Measurements from ENCODE around the gene HPGDS.
"Not testable (repeated sequence)": the region's sequence is repeated elsewhere in the genome, so short reads cannot be mapped to it uniquely, and the experiment has no call there.

Gene HPGDS

GRCh38 chr4:94304365-94304971, 38.2 kb downstream of the HPGDS start:
- no peaks in the 10 kb centered on the region for H3K9me3 ChIP-seq (ENCODE audit: control insufficient read depth, insufficient read depth, low read length)
- H3K27me3 ChIP-seq (ENCODE audit: control insufficient read depth, low read length) = no peaks in the 10 kb centered on the region
- no peaks in the 10 kb centered on the region for H3F3A ChIP-seq (ENCODE audit: control insufficient read depth, insufficient read depth)
- no peak for TF ChIP-seq EZH2phosphoT487 (IDR thresholded peaks at IDR 0.05; ENCODE audit: borderline replicate concordance, low read length)
- TF ChIP-seq, protein P1, sequence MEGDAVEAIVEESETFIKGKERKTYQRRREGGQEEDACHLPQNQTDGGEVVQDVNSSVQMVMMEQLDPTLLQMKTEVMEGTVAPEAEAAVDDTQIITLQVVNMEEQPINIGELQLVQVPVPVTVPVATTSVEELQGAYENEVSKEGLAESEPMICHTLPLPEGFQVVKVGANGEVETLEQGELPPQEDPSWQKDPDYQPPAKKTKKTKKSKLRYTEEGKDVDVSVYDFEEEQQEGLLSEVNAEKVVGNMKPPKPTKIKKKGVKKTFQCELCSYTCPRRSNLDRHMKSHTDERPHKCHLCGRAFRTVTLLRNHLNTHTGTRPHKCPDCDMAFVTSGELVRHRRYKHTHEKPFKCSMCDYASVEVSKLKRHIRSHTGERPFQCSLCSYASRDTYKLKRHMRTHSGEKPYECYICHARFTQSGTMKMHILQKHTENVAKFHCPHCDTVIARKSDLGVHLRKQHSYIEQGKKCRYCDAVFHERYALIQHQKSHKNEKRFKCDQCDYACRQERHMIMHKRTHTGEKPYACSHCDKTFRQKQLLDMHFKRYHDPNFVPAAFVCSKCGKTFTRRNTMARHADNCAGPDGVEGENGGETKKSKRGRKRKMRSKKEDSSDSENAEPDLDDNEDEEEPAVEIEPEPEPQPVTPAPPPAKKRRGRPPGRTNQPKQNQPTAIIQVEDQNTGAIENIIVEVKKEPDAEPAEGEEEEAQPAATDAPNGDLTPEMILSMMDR (IDR thresholded peaks at IDR 0.05; ENCODE audit: low read depth, low read length, poor library complexity, severe bottlenecking) = peak; percentile 72
- H3K4me2 ChIP-seq (ENCODE audit: low read length) = no peak overlapping the region
- no peaks in the 10 kb centered on the region for H3K9me2 ChIP-seq (replicated peaks; ENCODE audit: control insufficient read depth, low read length)
- no peaks in the 10 kb centered on the region for H4K20me1 ChIP-seq (ENCODE audit: control insufficient read depth, insufficient read depth, low read depth, low read length)
- no peaks in the 10 kb centered on the region for H3K4me1 ChIP-seq (ENCODE audit: control insufficient read depth, low read length)
- H3K27ac ChIP-seq (ENCODE audit: low read depth, low read length) = no peak overlapping the region
- H3K36me3 ChIP-seq (ENCODE audit: control insufficient read depth, low read length) = no peaks in the 10 kb centered on the region
- no peak overlapping the region for H3K4me3 ChIP-seq (ENCODE audit: low read length)
- H3K79me2 ChIP-seq (ENCODE audit: control insufficient read depth, low read length) = no peaks in the 10 kb centered on the region

DNA sequence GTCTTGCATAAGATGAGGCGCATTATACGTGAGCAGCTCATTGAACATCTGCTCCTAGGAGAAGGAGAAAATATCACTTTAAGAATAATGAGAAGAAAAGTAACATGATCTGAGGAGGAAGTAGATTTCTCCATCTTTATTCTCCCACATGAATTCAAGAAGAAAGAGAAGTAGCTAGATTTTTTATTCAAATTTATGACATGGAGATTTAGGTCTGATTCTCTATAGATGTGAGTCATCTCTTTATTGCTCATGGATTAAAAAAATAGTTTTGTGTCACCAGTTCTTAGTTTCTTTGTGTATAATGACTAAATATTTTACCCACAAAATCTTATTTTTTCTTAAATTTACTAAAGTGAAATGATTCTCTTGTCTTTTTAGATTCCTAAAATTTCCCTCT, 40.4 kb downstream of the HPGDS start:
- H3K4me3 ChIP-seq (ENCODE audit: low read length) = no peak overlapping the region
- no peaks in the 10 kb centered on the region for H3K9me2 ChIP-seq (replicated peaks; ENCODE audit: control insufficient read depth, low read length)
- H3F3A ChIP-seq (ENCODE audit: control insufficient read depth, insufficient read depth) = no peaks in the 10 kb centered on the region
- H3K27ac ChIP-seq (ENCODE audit: low read depth, low read length) = no peak overlapping the region
- H3K4me1 ChIP-seq (ENCODE audit: control insufficient read depth, low read length) = no peaks in the 10 kb centered on the region
- H3K4me2 ChIP-seq (ENCODE audit: low read length) = no peak overlapping the region
- no peaks in the 10 kb centered on the region for H3K79me2 ChIP-seq (ENCODE audit: control insufficient read depth, low read length)
- H3K36me3 ChIP-seq (ENCODE audit: control insufficient read depth, low read length) = no peaks in the 10 kb centered on the region
- H3K27me3 ChIP-seq (ENCODE audit: control insufficient read depth, low read length) = no peaks in the 10 kb centered on the region
- no peaks in the 10 kb centered on the region for H4K20me1 ChIP-seq (ENCODE audit: control insufficient read depth, insufficient read depth, low read depth, low read length)
- no peak for TF ChIP-seq EZH2phosphoT487 (IDR thresholded peaks at IDR 0.05; ENCODE audit: borderline replicate concordance, low read length)
- TF ChIP-seq, protein P1 (IDR thresholded peaks at IDR 0.05; ENCODE audit: low read depth, low read length, poor library complexity, severe bottlenecking) = no peak
- H3K9me3 ChIP-seq (ENCODE audit: control insufficient read depth, insufficient read depth, low read length) = no peaks in the 10 kb centered on the region

DNA sequence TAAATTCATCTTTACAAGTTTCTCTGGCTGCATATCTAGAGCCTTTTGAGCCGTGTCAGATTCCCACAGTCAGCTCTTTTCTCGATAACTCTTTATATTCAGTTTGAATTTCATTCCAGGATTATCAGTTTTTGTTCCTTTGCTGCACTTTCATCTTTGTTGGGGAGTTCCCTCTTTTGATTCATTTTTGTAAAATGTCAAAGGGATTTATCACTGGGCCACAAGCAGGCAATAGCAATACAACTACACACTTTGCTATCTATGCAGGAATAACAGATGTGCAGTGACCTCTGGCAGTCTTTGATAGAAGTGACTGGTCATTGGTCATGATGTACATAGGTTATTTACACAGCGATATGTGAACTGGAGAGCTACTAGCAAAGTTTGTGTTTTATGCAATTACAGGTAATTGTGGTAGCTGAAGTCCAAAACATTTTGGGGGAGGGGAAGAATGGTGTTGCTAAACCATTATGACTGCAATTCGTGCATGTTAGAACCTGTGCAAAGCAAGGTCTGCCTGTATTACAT, 43.8 kb downstream of the HPGDS start:
- Histone ChIP-seq H3K4me3 (ENCODE audit: low read length) (no peak overlapping the region), H3K4me2 (ENCODE audit: low read length) (no peak overlapping the region), H3F3A (ENCODE audit: control insufficient read depth, insufficient read depth) (no peaks in the 10 kb centered on the region), H3K79me2 (ENCODE audit: control insufficient read depth, low read length) (no peaks in the 10 kb centered on the region), H3K36me3 (ENCODE audit: control insufficient read depth, low read length) (no peaks in the 10 kb centered on the region), H3K9me2 (replicated peaks; ENCODE audit: control insufficient read depth, low read length) (no peaks in the 10 kb centered on the region), H4K20me1 (ENCODE audit: control insufficient read depth, insufficient read depth, low read depth, low read length) (no peaks in the 10 kb centered on the region), H3K9me3 (ENCODE audit: control insufficient read depth, insufficient read depth, low read length) (no peaks in the 10 kb centered on the region), H3K4me1 (ENCODE audit: control insufficient read depth, low read length) (no peaks in the 10 kb centered on the region), H3K27me3 (ENCODE audit: control insufficient read depth, low read length) (no peaks in the 10 kb centered on the region), H3K27ac (ENCODE audit: low read depth, low read length) (no peak overlapping the region)
- TF ChIP-seq, protein P1 (IDR thresholded peaks at IDR 0.05; ENCODE audit: low read depth, low read length, poor library complexity, severe bottlenecking) = no peak
- no peak for TF ChIP-seq EZH2phosphoT487 (IDR thresholded peaks at IDR 0.05; ENCODE audit: borderline replicate concordance, low read length)

DNA sequence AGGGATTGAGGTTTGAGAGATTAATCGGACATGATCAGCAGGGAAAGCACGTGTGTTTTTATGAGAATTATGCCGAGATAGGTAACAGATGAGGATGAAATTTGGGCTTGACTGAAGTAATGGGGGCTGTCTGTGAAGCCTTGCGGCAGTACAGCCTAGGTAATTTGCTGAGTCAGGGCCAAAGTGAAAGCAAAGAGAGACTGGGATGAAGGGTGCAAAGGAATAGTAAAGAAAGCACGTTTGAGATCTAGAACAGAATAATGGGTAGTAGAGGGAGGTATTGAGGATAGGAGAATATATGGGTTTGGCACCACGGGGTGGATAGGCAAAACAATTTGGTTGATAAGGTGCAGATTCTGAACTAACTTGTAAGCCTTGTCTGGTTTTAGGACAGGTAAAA, 47.2 kb downstream of the HPGDS start:
- not testable (repeated sequence) for H3K4me3 ChIP-seq (ENCODE audit: low read length); H3F3A ChIP-seq (ENCODE audit: control insufficient read depth, insufficient read depth)

GRCh38 chr4:94293981-94294380, 48.7 kb downstream of the HPGDS start:
- H3K9me2 ChIP-seq (replicated peaks; ENCODE audit: control insufficient read depth, low read length); H3K27ac ChIP-seq (ENCODE audit: low read depth, low read length); H3F3A ChIP-seq (ENCODE audit: control insufficient read depth, insufficient read depth); H3K9me3 ChIP-seq (ENCODE audit: control insufficient read depth, insufficient read depth, low read length); H3K27me3 ChIP-seq (ENCODE audit: control insufficient read depth, low read length); H3K79me2 ChIP-seq (ENCODE audit: control insufficient read depth, low read length); H3K4me2 ChIP-seq (ENCODE audit: low read length); H3K36me3 ChIP-seq (ENCODE audit: control insufficient read depth, low read length); H3K4me1 ChIP-seq (ENCODE audit: control insufficient read depth, low read length); H3K4me3 ChIP-seq (ENCODE audit: low read length); H4K20me1 ChIP-seq (ENCODE audit: control insufficient read depth, insufficient read depth, low read depth, low read length): not testable (repeated sequence)

More for the DNA sequence above, 47.2 kb downstream of the HPGDS start:
- not testable (repeated sequence) for H3K27me3 ChIP-seq (ENCODE audit: control insufficient read depth, low read length); H3K4me1 ChIP-seq (ENCODE audit: control insufficient read depth, low read length); H3K9me3 ChIP-seq (ENCODE audit: control insufficient read depth, insufficient read depth, low read length); H3K4me2 ChIP-seq (ENCODE audit: low read length); H3K9me2 ChIP-seq (replicated peaks; ENCODE audit: control insufficient read depth, low read length); H3K79me2 ChIP-seq (ENCODE audit: control insufficient read depth, low read length); H3K36me3 ChIP-seq (ENCODE audit: control insufficient read depth, low read length); H3K27ac ChIP-seq (ENCODE audit: low read depth, low read length); H4K20me1 ChIP-seq (ENCODE audit: control insufficient read depth, insufficient read depth, low read depth, low read length)
